Astrocyte (in vitro differentiated cells and primary cell): ENCODE results near the gene C1orf50. TPM values are rescaled to one million over a fixed set of nuclear protein-coding genes. Genes with fewer than 3 reads are reported as not detected.

Source experiments
- DNase-seq: peaks from one replicate; pipeline ENCODE4 v3.0.0-alpha.2; 2010; ENCODE audit warnings: low read depth
- FAIRE-seq: peaks from 2 replicates; lab custom pipeline; 2011; peaks lifted over from hg19 to GRCh38; lab: Jason Lieb, UNC
- H2AFZ ChIP-seq: 2 replicates; pipeline ENCODE4 v1.6.0; 2012; ENCODE audit warnings: low read depth, low read length, inconsistent platforms
- H3K27ac ChIP-seq: 2 replicates; pipeline ENCODE4 v1.5.1; 2011; ENCODE audit warnings: low read depth, low read length, inconsistent platforms
- H3K27me3 ChIP-seq: 2 replicates; pipeline ENCODE4 v1.6.0; 2011; ENCODE audit warnings: low read length, inconsistent platforms; ENCODE audit not compliant: insufficient read depth
- H3K36me3 ChIP-seq: 2 replicates; pipeline ENCODE4 v1.5.1; 2011; ENCODE audit warnings: low read length, inconsistent platforms; ENCODE audit not compliant: insufficient read depth
- H3K4me1 ChIP-seq: 2 replicates; pipeline ENCODE4 v1.5.1; 2011; ENCODE audit warnings: low read length, inconsistent platforms; ENCODE audit not compliant: insufficient read depth
- H3K4me2 ChIP-seq: 2 replicates; pipeline ENCODE4 v1.6.0; 2012; ENCODE audit warnings: low read length, inconsistent platforms
- H3K4me3 ChIP-seq: 2 replicates; pipeline ENCODE4 v1.5.1; 2011; ENCODE audit warnings: low read depth, mild to moderate bottlenecking, low read length, inconsistent platforms; ENCODE audit not compliant: insufficient read depth
- H3K79me2 ChIP-seq: 2 replicates; pipeline ENCODE4 v1.6.0; 2012; ENCODE audit warnings: mild to moderate bottlenecking, low read length, inconsistent platforms; ENCODE audit not compliant: insufficient read depth
- H3K9ac ChIP-seq: 2 replicates; pipeline ENCODE4 v1.6.0; 2012; ENCODE audit warnings: mild to moderate bottlenecking, low read length, inconsistent platforms
- H3K9me3 ChIP-seq: 2 replicates; pipeline ENCODE4 v1.5.1; 2012; ENCODE audit warnings: low read depth, mild to moderate bottlenecking, low read length, inconsistent platforms; ENCODE audit not compliant: insufficient read depth
- H4K20me1 ChIP-seq: 2 replicates; pipeline ENCODE4 v1.6.0; 2012; ENCODE audit warnings: low read length, inconsistent platforms; ENCODE audit not compliant: insufficient read depth
- H3K27ac Mint-ChIP-seq: one replicate; pipeline ENCODE4 v1.8.0; 2021; ENCODE audit warnings: mild to moderate bottlenecking, mixed read lengths; ENCODE audit not compliant: unreplicated experiment
- H3K27me3 Mint-ChIP-seq: one replicate; pipeline ENCODE4 v1.8.0; 2021; ENCODE audit warnings: low read depth, mixed read lengths; ENCODE audit not compliant: unreplicated experiment
- H3K36me3 Mint-ChIP-seq: one replicate; pipeline ENCODE4 v1.8.0; 2021; ENCODE audit warnings: low read depth, mixed read lengths; ENCODE audit not compliant: unreplicated experiment
- H3K4me1 Mint-ChIP-seq: one replicate; pipeline ENCODE4 v1.8.0; 2021; ENCODE audit warnings: low read depth, mixed read lengths; ENCODE audit not compliant: unreplicated experiment
- H3K4me3 Mint-ChIP-seq: one replicate; pipeline ENCODE4 v1.8.0; 2021; ENCODE audit warnings: mild to moderate bottlenecking, moderate library complexity, mixed read lengths; ENCODE audit not compliant: unreplicated experiment
- H3K9me3 Mint-ChIP-seq: one replicate; pipeline ENCODE4 v1.8.0; 2021; ENCODE audit warnings: mild to moderate bottlenecking, mixed read lengths; ENCODE audit not compliant: unreplicated experiment
- CTCF ChIP-seq: IDR thresholded peaks from 2 replicates; pipeline ENCODE4 v1.5.1; 2011; ENCODE audit warnings: low read depth, mild to moderate bottlenecking, inconsistent platforms, low read length, moderate library complexity; ENCODE audit not compliant: insufficient read depth
- EZH2 ChIP-seq: IDR thresholded peaks from 2 replicates; pipeline ENCODE4 v1.6.1; 2012; ENCODE audit warnings: mild to moderate bottlenecking, low read length, inconsistent platforms; ENCODE audit not compliant: insufficient read depth
- total RNA-seq: library from RNA; stranded (reverse); gene quantifications from 2 replicates; pipeline ENCODE4 v1.2.1, GENCODE V29; 2021

C1orf50 gene
- total RNA-seq, 1 donor from 2014 or later, result 9.5 TPM

GRCh38 chr1:42752284-42752683 is 14.8 kb upstream of the C1orf50 start:
- Histone ChIP-seq H3K27me3 (no peaks in the 10 kb centered on the region), H3K79me2 (no peaks in the 10 kb centered on the region), H3K4me3 (no peak overlapping the region), H3K9ac (no peak overlapping the region), H3K4me1 (no peaks in the 10 kb centered on the region), H4K20me1 (peaks cover 84% of the 10 kb centered on the region), H3K27ac (no peak overlapping the region), H3K4me2 (no peak overlapping the region), H2AFZ (no peak overlapping the region), H3K36me3 (peaks cover 69% of the 10 kb centered on the region), H3K9me3 (no peaks in the 10 kb centered on the region)
- no peak for TF ChIP-seq EZH2
- TF ChIP-seq CTCF, result no peak
- Mint-ChIP-seq H3K9me3 (peaks cover 2% of the 10 kb centered on the region), H3K4me1 (peaks cover 5% of the 10 kb centered on the region), H3K27me3 (no peaks in the 10 kb centered on the region), H3K27ac (no peak overlapping the region), H3K4me3 (no peak overlapping the region), H3K36me3 (peaks cover 68% of the 10 kb centered on the region)
- no peak for DNase-seq
- no peak for FAIRE-seq

GRCh38 chr1:42753070-42753469 is 14.0 kb upstream of the C1orf50 start:
- no peaks in the 10 kb centered on the region for H3K27me3 ChIP-seq
- Mint-ChIP-seq H3K9me3 (peaks cover 2% of the 10 kb centered on the region), H3K27me3 (no peaks in the 10 kb centered on the region), H3K27ac (no peak overlapping the region), H3K36me3 (peaks cover 70% of the 10 kb centered on the region), H3K4me3 (no peak overlapping the region), H3K4me1 (peaks cover 5% of the 10 kb centered on the region)
- H3K4me2 ChIP-seq, result peak overlapping the region; percentile 40
- peaks cover 84% of the 10 kb centered on the region for H4K20me1 ChIP-seq
- peaks cover 73% of the 10 kb centered on the region for H3K36me3 ChIP-seq
- no peaks in the 10 kb centered on the region for H3K4me1 ChIP-seq
- no peaks in the 10 kb centered on the region for H3K79me2 ChIP-seq
- H3K9ac ChIP-seq, result no peak overlapping the region
- no peaks in the 10 kb centered on the region for H3K9me3 ChIP-seq
- no peak overlapping the region for H3K27ac ChIP-seq
- TF ChIP-seq CTCF, result no peak
- TF ChIP-seq EZH2, result no peak
- no peak overlapping the region for H2AFZ ChIP-seq
- peak; percentile 58 for DNase-seq
- no peak for FAIRE-seq
- H3K4me3 ChIP-seq, result no peak overlapping the region

- Histone ChIP-seq H3K27ac (no peak overlapping the region), H3K79me2 (peaks cover 3% of the 10 kb centered on the region), H3K4me1 (no peaks in the 10 kb centered on the region), H3K27me3 (no peaks in the 10 kb centered on the region), H4K20me1 (peaks cover 77% of the 10 kb centered on the region), H3K4me2 (no peak overlapping the region), H3K36me3 (peaks cover 68% of the 10 kb centered on the region), H3K9ac (no peak overlapping the region), H2AFZ (no peak overlapping the region), H3K9me3 (no peaks in the 10 kb centered on the region), H3K4me3 (no peak overlapping the region)
- Mint-ChIP-seq H3K4me1 (peaks cover 5% of the 10 kb centered on the region), H3K36me3 (peaks cover 49% of the 10 kb centered on the region), H3K27me3 (no peaks in the 10 kb centered on the region), H3K4me3 (no peak overlapping the region), H3K27ac (peak overlapping the region; percentile 74), H3K9me3 (peaks cover 2% of the 10 kb centered on the region)
- FAIRE-seq, result peak; percentile 80
- peak; percentile 44 for DNase-seq
- peak; percentile 72 for TF ChIP-seq CTCF
- no peak for TF ChIP-seq EZH2
These were observed 9.8 kb upstream of the C1orf50 start for GRCh38 chr1:42756956-42757891.
